Pancreas (tissue), 10 donors: ENCODE results near the gene GGA1. TPM values are rescaled to one million over a fixed set of nuclear protein-coding genes. Genes with fewer than 3 reads are reported as not detected.

ENCODE experiments used
- ATAC-seq, 4 donors: fragments of 200-7000 bp; cut with Tn5 transposase; one replicate each; pipeline versions ENCODE4 v1.8.0 to v1.9.1; 2020; ENCODE audit warnings: mild to moderate bottlenecking in 4 of 4, moderate library complexity in 4 of 4
- DNase-seq, 6 donors: peaks; one replicate each; pipeline ENCODE4 v3.0.0-alpha.2; 2020
- FAIRE-seq: peaks from 2 replicates; lab custom pipeline; 2012; peaks lifted over from hg19 to GRCh38; lab: Jason Lieb, UNC
- H3K27ac ChIP-seq, 4 donors: fragments of 200-600 bp; sonication (generic); 1 replicate in 3 of 4; 2 replicates in 1 of 4; pipeline versions ENCODE4 v1.5.0 to v1.8.0; 2020
- H3K27me3 ChIP-seq, 4 donors: fragments of 200-600 bp; one replicate each; pipeline ENCODE4 v1.8.0; 2021
- H3K36me3 ChIP-seq, 3 donors: fragments of 200-600 bp; sonication (generic) in 1 of 3; one replicate each; pipeline versions ENCODE4 v1.5.0 to v1.8.0; 2020 to 2021
- H3K4me1 ChIP-seq, 3 donors: fragments of 200-600 bp; one replicate each; pipeline ENCODE4 v1.8.0; 2021
- H3K4me3 ChIP-seq, 4 donors: fragments of 200-600 bp; sonication (generic) in 2 of 4; one replicate each; pipeline versions ENCODE4 v1.5.0 to v1.8.0; 2020 to 2021
- H3K9me3 ChIP-seq, 4 donors: fragments of 200-600 bp; one replicate each; pipeline ENCODE4 v1.8.0; 2021
- CTCF ChIP-seq, 4 donors: fragments of 200-600 bp; sonication (generic) in 3 of 4; IDR thresholded peaks; one replicate each; pipeline versions ENCODE4 v1.5.0 to v1.8.0; 2021; ENCODE audit warnings: antibody characterized with exemption in 4 of 4
- WGBS, 2 donors: extraction: QIAGEN DNeasy Blood & Tissue Kit; methylation state at CpG; one replicate each; pipeline ENCODE4 v1.1.7; 2013; 5-methylcytosine and 5-hydroxymethylcytosine counted together
- intact Hi-C, 3 donors: fragments of 100-400 bp; cut with DNase I; formaldehyde crosslinking; loops; one replicate each; pipeline versions ENCODE4 v1.11.1 to v1.14.2; 2022
- polyA plus RNA-seq, 2 donors: library from polyadenylated mRNA; stranded (reverse); fragments of 200-250 nt; gene quantifications; one replicate each; pipeline ENCODE4 v1.2.3, GENCODE V29; 2013
- total RNA-seq, 6 donors: library from RNA; stranded (reverse); fragmentation: NEBNext Ultra II Directional in 4 of 6; extraction: Animal tissue kit (Norgen Biotek cat#: 25700) in 4 of 6; gene quantifications; one replicate each; pipeline versions ENCODE4 v1.2.1 to v1.2.4, GENCODE V29; 2021 to 2023
- donor health status: healthy with polysubstance abuse.
- donor health status: DM: no; HTN: no; CAD: no; lungs with moderate emphysema.
- donor health status: DM: no; HTN: no; CAD: no.
- donor health status: control.
- donor health status: control.
- donor health status: Bipolar disorder and iron deficiency.
- donor health status: DM: yes; HTN: yes; CAD: no.
- donor health status: DM: no; HTN: no; CAD: no.
- donor health status: DM: no; HTN: no; CAD: no.
- donor health status: DM: yes; HTN: yes; CAD: no.

The GGA1 gene
- total and polyA plus RNA-seq, 8 donors = 17.9 to 84.9 (median 23.9) TPM

GRCh38 chr22:37617431-37617830, 8.8 kb downstream of the GGA1 start:
- no peak for TF ChIP-seq CTCF (IDR thresholded peaks at IDR 0.05)
- DNase-seq = no peak
- 90 to 96% methylated on average over 1 of the region's 1 CpG for WGBS, 2 donors
- intact Hi-C loops = no loop called here
- Histone ChIP-seq H3K4me1 (no peaks in the 10 kb centered on the region), H3K27me3 (no peaks in the 10 kb centered on the region), H3K4me3 (no peak overlapping the region), H3K9me3 (no peaks in the 10 kb centered on the region), H3K36me3 (peaks cover 0 to 31% (median 2%) of the 10 kb centered on the region in 3 donors), H3K27ac (no peak overlapping the region)
- FAIRE-seq = no peak
- ATAC-seq = no peak

GRCh38 chr22:37618072-37618656, 9.5 kb downstream of the GGA1 start:
- TF ChIP-seq CTCF (IDR thresholded peaks at IDR 0.05) = no peak
- H3K27me3 ChIP-seq = no peaks in the 10 kb centered on the region
- H3K4me3 ChIP-seq = no peak overlapping the region
- no peak overlapping the region for H3K27ac ChIP-seq
- 81 to 90% methylated on average over 14 of the region's 14 CpGs for WGBS, 2 donors
- peaks cover 0 to 31% (median 2%) of the 10 kb centered on the region in 3 donors for H3K36me3 ChIP-seq
- ATAC-seq (no peak), FAIRE-seq (no peak), DNase-seq (no peak)
- no peaks in the 10 kb centered on the region for H3K4me1 ChIP-seq
- intact Hi-C loops = no loop called here
- no peaks in the 10 kb centered on the region for H3K9me3 ChIP-seq

- no peaks in the 10 kb centered on the region for H3K9me3 ChIP-seq
- H3K4me3 ChIP-seq = no peak overlapping the region
- intact Hi-C loops = no loop called here
- ATAC-seq (no peak), FAIRE-seq (no peak), DNase-seq (no peak)
- no peak overlapping the region for H3K27ac ChIP-seq
- H3K27me3 ChIP-seq = no peaks in the 10 kb centered on the region
- peaks cover 0 to 31% (median 2%) of the 10 kb centered on the region in 3 donors for H3K36me3 ChIP-seq
- WGBS, 2 donors = 87 to 88% methylated on average over 6 of the region's 6 CpGs
- H3K4me1 ChIP-seq = no peaks in the 10 kb centered on the region
- TF ChIP-seq CTCF (IDR thresholded peaks at IDR 0.05) = no peak
Observed at GRCh38 chr22:37618674-37619073, 10.0 kb downstream of the GGA1 start.

GRCh38 chr22:37619991-37620390, 11.4 kb downstream of the GGA1 start:
- intact Hi-C loops = no loop called here
- Histone ChIP-seq H3K27ac (no peak overlapping the region), H3K36me3 (peaks cover 0 to 31% (median 2%) of the 10 kb centered on the region in 3 donors)

More at GRCh38 chr22:37619991-37620390, 11.4 kb downstream of the GGA1 start:
- FAIRE-seq = no peak
- H3K9me3 ChIP-seq = no peaks in the 10 kb centered on the region
- no peaks in the 10 kb centered on the region for H3K27me3 ChIP-seq
- no peaks in the 10 kb centered on the region for H3K4me1 ChIP-seq
- DNase-seq = no peak
- 88 to 89% methylated on average over 7 of the region's 7 CpGs for WGBS, 2 donors
- no peak for TF ChIP-seq CTCF (IDR thresholded peaks at IDR 0.05)
- no peak overlapping the region for H3K4me3 ChIP-seq
- ATAC-seq = no peak
